HG03039 (cell line): Measurements from ENCODE around the gene NR2C2AP.
A peak's percentile ranks its signal among the peaks of the same experiment; 100 is the strongest.
"Not testable (repeated sequence)": the region's sequence is repeated elsewhere in the genome, so short reads cannot be mapped to it uniquely, and the experiment has no call there.

Source experiments
- ATAC-seq: cut with Tn5 transposase; IDR thresholded peaks from one replicate; pipeline ENCODE4 v1.9.1; 2021; ENCODE audit warnings: mild to moderate bottlenecking, moderate library complexity; ENCODE audit not compliant: unreplicated experiment

The NR2C2AP gene, protein sequence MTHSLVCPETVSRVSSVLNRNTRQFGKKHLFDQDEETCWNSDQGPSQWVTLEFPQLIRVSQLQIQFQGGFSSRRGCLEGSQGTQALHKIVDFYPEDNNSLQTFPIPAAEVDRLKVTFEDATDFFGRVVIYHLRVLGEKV

DNA sequence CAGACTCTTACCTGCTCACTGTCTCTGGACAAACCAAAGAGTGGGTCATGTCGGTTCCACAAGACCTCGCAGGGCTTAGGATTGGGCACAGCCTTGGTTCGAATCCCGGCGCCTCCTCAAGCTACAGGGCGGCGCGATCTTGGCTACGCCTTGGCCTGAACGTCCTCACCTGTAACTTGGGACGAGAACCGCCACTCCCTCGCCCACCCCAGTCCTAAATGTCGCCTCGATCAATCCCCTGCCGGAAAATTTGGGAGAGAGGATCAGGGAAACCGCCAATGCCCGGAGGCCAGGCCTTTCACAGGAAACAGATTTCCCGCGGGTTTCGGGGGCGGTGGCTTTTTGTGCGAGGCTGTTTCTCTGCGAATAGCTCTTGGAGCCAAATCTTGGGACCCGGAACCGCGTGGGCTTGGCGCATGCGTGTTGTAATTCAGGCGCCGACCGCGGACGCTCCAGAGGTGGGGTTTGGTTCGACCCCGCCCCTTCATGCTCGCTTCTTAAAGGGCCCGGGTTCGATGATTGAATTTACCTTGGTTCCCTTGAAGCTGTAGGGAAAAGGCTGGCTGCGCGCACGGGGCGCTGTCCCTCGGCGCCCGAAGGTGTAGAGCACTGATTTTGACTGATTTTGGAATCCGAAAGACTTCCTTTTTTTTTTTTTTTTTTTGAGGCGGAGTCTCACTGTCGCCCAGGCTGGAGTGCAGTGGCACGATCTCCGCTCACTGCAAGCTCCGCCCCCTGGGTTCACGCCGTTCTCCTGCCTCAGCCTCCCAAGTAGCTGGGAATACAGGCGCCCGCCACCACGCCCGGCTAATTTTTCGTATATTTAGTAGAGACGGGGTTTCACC lies at the start of gene NR2C2AP:
Gene NR2C2AP, minus strand, starts transcription at position 403 of the 845 bp plus-strand sequence. Its CDS starts 354 bp downstream, at position 49.
- ATAC-seq: peak; percentile 57

DNA sequence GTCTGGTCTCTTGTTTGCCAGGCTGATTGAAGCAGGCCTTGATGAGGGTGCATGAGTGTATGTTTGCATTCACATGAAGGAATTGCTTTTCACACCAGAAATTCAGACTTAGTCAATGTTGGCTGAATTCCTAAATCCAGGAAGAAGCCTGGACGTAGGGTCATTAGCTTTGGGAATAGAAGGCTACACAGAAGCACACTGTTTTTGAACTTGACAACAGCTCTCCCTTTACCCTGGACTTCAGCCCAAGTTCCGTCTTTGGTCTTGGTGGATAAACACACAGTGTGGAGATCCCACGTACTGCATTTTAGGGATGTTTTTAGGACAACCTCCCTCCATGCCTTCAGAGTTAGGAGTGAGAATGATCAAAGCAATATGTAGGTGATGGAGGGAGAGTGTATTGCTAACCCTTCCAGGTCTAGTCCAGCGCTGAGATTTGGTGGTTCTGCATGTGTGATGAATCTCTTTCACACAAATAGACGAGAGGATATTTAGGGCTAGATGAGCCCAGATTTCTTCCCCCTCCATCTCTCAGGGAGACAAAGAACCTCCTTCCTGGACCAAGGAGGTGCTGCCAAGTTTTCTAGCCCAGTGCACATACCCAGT lies 47.1 kb upstream of the NR2C2AP start:
- no peak for ATAC-seq

DNA sequence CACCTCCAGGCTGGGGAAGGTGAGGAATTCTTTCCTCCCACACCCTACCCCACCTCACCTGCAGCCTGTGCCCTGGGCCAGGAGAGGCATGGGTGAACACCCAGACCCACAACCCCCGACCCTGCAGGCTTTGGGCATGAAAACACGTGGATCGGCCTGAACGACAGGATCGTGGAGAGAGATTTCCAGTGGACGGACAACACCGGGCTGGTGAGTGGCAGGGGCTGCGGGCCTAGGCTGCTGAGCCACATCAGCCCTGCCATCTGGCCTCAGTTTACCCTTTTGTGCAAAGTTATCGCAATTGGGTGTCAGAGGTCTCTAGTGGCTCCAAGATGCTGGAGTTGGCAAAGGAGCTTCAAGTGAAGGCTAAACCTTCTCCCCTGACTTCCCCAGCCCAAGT lies 37.3 kb upstream of the NR2C2AP start:
- ATAC-seq: no peak

DNA sequence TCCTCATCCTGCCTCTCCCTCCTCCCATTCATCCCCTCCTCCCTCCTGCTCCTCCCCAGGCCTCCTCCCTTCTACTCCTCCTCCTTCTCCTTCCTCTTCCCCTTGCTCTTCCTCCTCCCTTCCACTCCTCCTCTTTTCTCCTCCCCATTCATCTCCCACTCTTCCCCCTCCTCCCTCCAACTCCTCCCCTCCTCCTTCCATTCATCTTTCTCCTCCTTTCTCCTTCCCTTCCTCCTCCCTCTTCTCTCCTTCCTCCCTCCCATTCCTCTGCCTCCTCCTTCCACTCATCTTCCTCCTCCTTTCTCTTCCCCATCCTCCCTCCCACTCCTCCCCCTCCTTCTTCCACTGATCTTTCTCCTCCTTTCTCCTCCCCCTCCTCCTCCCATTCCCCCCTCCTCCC lies 36.5 kb upstream of the NR2C2AP start:
- ATAC-seq: no peak

DNA sequence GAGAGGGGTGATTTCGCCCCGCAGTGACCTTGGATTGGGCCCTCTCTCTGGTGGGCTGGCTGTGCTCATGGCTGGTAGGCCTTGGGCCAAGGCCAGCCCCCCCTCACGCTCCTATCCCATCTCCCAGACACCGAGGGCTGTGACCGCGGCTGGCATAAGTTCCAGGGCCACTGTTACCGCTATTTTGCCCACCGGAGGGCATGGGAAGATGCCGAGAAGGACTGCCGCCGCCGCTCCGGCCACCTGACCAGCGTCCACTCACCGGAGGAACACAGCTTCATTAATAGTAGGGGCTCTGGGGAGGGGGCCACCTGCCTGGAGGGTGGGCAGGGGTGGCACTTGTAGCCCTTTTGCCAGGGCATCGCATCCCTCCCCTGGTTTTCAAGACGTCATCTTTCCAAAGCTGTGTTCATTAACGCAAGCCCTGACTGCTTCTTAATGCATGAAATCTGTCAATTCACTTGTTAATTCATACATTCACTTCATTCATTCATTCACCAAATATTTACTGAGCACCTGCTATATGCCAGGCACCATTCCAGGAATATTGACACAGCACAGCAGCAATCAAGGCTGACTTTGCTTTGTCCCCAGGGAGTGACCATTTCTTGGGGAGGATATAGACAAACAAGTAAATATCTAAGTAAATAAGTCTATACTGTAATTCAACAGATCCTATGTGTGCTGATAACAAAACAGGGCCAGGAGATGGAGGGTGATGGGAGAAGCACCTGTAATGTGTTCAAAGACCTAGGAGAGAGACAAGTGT lies 35.1 kb upstream of the NR2C2AP start:
- ATAC-seq: no peak

DNA sequence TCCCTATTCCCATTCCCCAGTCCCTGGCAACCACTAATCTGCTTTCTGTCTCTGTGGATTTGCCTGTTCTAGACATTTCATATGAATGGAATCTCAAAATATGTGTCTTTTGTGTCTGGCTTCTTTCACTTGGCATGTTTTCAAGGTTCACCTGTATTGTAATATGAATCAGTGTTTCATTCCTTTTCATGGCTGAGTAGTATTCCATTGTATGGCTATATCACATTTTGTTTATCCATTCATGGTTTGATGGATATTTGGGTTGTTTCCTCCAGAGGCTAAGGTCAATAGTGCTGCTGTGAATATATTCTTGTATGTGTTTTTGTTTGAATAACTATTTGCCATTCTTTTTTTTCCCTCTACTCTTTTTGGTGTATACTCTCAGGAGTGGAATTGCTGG lies 33.0 kb upstream of the NR2C2AP start:
- ATAC-seq: no peak

DNA sequence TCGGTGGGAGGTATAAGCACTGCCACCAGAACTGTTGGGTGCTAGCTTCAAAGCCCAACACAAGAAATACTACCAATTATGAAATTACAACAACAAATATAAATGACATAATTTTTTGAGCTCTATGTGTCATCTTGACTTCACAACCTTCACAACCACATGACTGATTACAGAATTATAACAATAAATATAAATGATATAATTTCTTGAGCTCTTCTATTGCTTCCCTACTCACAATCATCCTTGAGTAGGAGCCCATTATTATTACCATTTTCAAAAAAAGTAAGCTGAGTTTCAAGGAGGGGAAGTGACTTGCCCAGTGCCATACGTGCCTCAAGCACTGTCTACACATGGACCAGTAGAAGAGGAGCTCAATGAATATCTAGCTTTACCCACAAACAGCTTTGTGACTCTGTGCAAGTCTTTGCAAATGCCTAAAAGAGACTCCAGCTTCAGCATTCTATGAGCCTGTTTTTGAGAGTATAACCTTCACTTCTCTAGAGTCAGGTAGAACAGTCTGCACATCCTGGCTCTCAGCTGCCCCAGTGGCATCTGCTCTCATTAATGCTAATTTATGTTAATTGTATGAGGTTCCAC lies 31.1 kb upstream of the NR2C2AP start:
- ATAC-seq: no peak

DNA sequence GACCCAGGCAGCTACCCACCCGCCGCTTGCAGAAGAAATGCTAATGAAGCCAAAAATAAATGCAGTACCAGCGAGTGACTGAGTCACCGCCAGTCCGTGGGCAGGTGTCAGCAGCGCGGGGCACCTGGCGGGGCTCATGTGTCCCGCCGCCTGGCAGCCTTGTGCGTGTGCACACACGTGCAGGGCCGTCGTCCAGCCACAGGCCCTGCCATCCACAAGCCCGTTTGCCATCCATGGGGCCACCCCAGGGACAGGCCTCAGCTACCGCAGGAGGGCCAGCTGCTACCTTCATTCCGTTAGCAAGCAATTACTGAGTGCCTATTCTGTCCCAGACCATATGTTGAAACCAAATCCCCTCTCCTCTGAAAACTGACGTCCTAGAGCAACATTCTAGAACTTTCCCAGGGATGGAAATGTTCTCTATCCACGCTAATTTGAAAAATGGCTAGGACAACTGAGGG lies 29.1 kb upstream of the NR2C2AP start:
- ATAC-seq: no peak

DNA sequence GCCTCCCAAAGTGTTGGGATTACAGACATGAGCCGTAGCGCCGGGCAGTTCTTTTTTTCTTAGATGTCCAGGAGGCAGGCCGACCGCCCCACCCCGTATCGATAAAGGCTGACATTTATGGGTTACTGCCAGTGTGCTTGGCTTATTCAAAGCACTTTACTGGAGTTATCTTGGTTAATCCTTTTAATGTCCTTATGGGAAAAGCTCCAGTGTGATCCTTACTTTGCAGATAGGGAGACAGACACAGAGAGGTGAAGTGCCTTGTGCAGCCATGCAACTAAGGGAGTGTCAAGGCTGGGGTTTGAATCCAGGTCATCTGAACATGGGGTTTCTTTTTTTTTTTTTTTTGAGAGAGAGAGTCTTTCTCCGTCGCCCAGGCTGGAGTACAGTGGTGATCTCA lies 27.8 kb upstream of the NR2C2AP start:
- no peak for ATAC-seq

DNA sequence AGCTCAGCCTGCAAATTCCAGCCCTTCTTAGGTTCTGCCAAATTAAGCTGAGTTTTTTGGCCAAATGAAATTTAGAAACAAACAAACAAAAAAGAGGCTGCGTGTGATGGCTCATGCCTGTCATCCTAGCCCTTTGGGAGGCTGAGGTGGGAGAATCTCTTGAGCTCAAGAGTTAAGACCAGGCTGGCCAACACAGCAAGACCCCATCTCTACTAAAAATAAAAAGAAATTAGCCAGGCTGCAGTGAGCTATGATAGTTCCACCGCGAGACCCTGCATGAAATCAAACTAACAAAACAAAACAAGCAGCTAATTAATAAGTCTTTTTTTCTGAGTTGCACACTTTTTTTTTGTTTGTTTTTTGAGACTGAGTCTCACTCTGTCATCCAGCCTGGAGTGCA lies 26.5 kb upstream of the NR2C2AP start:
- ATAC-seq: no peak

DNA sequence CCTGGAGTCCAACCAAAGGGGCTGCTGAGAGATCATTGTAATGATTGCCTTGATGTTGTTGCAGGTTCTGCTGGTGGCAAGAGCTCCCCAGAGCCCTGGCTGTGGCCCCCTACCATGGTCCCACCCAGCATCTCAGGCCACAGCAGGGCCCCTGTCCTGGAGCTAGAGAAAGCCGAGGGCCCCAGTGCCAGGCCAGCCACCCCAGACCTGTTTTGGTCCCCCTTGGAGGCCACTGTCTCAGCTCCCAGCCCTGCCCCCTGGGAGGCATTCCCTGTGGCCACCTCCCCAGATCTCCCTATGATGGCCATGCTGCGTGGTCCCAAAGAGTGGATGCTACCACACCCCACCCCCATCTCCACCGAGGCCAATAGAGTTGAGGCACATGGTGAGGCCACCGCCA lies 24.0 kb upstream of the NR2C2AP start:
- ATAC-seq: no peak

DNA sequence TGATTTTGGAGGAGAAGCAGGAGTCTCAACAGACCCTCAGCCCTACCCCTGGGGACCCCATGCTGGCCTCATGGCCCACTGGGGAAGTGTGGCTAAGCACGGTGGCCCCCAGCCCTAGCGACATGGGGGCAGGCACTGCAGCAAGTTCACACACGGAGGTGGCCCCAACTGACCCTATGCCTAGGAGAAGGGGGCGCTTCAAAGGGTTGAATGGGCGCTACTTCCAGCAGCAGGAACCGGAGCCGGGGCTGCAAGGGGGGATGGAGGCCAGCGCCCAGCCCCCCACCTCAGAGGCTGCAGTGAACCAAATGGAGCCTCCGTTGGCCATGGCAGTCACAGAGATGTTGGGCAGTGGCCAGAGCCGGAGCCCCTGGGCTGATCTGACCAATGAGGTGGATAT lies 23.4 kb upstream of the NR2C2AP start:
- ATAC-seq: no peak

DNA sequence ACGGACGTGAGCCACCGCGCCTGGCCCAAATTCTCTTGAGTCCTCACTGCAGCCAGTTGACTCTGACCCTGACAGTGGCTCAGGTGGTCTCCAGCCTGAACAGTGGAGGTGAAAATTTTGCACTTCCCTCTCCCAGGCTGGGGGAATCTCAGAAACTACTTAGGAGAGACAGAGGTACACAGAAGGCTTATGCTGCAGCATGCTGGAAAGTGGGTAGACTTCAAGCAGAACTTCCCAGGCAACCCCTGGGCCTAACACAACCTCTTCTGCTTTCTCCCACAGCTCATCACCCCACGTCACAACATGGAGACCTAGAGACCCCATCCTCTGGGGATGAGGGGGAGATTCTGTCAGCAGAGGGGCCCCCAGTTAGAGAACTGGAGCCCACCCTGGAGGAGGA lies 23.0 kb upstream of the NR2C2AP start:
- no peak for ATAC-seq

DNA sequence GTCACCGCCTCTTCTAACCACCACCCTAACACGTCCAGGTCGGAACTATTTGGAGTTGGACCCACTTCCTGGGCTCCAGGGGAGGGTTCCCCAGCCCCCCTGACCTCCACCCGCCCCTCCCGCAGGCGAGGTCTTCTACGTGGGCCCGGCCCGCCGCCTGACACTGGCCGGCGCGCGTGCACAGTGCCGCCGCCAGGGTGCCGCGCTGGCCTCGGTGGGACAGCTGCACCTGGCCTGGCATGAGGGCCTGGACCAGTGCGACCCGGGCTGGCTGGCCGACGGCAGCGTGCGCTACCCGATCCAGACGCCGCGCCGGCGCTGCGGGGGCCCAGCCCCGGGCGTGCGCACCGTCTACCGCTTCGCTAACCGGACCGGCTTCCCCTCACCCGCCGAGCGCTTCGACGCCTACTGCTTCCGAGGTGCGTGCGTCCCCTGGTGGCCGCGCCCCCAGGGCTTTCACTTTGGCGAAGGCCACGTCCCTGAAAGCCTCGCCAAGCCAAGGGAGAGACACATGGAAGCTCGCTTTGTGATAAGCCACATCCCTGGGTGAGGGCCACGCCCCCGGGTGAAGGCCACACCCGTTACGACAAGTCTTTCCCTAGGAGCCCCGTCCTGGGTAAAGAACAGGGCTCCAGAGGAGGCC lies 21.8 kb upstream of the NR2C2AP start:
- ATAC-seq: no peak

DNA sequence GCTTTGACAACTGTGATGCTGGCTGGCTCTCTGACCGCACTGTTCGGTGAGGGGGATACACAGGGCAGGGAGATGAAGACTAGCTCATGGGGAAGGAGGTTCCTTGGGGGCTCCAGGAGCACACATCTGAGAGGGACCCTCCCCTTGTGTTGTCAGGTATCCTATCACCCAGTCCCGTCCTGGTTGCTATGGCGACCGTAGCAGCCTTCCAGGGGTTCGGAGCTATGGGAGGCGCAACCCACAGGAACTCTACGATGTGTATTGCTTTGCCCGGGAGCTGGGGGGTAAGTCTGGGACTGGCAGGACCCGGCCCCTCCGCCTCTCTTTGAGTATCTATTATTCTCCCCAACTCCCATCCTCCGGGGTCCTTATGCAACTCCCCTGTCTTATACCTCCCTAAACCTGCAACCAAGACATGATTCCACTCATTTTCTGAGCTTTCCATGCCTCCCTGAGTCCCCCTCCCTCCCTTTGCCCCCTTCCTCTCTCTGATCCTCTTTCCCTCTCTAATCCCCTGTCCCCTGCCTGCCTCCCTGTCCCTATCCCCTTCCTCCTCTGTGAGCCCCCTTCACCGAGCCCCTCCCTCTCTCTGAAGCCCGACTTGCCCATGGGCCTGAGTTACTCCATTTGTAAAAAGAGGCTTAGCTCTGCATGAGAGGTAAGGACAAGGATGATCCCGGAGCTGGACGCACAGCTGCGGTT lies 21.1 kb upstream of the NR2C2AP start:
- ATAC-seq: no peak

DNA sequence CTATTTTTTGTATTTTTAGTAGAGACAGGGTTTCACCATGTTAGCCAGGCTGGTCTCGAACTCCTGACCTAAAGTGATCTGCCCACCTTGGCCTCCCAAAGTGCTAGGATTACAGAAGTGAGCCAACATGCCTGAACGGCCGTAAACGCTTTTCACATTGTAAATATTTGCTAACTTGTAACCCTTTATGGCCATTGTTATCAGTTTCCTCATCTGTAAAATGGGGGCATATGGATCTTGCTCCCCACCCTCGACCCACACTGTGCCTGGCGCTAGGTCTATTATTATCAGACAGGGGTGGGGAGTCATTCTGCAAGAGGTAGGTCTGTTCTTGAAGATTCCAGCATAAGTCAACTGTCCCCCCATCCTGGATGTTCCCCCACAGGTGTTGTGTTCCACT lies 20.4 kb upstream of the NR2C2AP start:
- no peak for ATAC-seq

DNA sequence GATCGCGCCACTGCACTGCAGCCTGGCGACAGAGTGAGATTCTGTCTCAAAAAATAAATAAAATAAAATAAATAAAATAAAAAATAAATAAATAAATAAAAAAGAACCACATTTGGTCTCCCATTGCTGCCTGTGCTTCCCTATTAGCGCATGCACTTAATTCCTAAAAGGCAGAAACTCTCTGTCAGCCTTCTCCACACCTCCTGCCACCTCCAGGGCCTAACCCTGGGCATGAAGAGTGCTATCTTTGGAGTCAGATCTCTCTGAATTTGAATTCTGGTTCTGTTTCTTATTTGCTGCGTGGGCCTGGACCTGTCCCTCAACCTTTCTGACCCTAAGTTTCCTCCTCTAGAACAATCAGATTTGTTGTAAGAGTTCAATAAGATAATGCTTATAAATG lies 19.8 kb upstream of the NR2C2AP start:
- ATAC-seq: no peak

DNA sequence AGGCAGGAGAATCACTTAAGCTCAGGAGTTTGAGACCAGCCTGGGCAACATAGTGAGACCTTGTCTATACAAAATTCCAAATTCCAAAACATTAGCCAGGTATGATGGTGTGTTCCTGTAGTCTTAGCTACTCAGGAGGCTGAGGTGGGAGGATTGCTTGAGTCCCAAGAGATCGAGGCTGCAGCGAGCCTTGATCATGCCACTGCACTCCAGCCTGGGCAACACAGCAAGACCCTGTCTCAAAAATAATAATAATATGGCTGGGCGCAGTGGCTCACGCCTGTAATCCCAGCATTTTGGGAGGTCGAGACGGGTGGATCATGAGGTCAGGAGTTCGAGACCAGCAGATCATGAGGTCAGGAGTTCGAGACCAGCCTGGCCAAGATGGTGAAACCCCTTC lies 17.8 kb upstream of the NR2C2AP start:
- ATAC-seq: not testable (repeated sequence)

DNA sequence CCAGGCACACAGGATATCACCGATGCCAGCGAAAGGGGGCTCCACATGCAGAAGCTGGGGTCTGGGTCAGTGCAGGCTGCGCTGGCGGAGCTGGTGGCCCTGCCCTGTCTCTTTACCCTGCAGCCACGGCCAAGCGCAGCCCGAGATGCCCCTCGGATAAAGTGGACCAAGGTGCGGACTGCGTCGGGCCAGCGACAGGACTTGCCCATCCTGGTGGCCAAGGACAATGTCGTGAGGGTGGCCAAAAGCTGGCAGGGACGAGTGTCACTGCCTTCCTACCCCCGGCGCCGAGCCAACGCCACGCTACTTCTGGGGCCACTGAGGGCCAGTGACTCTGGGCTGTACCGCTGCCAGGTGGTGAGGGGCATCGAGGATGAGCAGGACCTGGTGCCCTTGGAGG lies 15.7 kb upstream of the NR2C2AP start:
- no peak for ATAC-seq

DNA sequence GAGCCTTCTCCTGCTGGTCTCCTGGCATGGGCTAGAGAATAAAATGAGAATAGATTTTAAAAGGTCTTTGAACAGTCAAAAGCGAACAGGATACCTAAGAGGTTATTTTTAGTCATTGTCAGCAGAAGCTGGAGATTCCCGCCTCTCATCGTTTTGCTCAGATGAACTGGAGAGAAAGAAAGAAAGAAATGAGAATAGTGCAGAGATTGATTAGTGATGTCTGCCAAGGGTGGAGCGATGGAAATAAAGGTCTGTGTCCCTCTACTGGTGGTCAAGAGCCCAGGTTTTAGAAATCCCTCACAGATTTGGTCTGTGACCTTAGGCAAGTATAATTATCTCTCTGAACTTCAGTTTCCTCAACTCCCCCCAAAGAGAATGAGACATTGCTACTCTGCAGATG lies 13.9 kb upstream of the NR2C2AP start:
- no peak for ATAC-seq
